PC-9 (cell line): Measurements from ENCODE around the gene FXYD3. TPM values are rescaled to one million over a fixed set of nuclear protein-coding genes. Genes with fewer than 3 reads are reported as not detected.

Experiments used
- BruUV-seq: library from RNA; stranded (reverse); fragments of 400-500 nt; replicated peaks from 2 replicates; lab custom pipeline; 2021; lab: Mats Ljungman, UMichigan
- CTCF ChIA-PET: fragments of 300-600 bp; sonication (Branson Sonifier 250); formaldehyde crosslinking; loops from one replicate; lab custom pipeline; 2022; ENCODE audit warnings: antibody characterized with exemption; lab: Charles Lee
- POLR2A ChIA-PET: fragments of 300-600 bp; sonication (Branson Sonifier 250); formaldehyde crosslinking; loops from one replicate; lab custom pipeline; 2022; ENCODE audit warnings: antibody characterized with exemption; ENCODE audit not compliant: unreplicated experiment; lab: Charles Lee
- DNase-seq, 2 experiments: peaks; one replicate each; pipeline versions ENCODE4 v3.0.0 to v3.0.0-alpha.2; 2015 to 2022; ENCODE audit warnings: mixed read lengths in 1 of 2
- H2AFZ ChIP-seq: fragments of 200-600 bp; sonication (generic); 2 replicates; pipeline ENCODE4 v1.8.1; 2017; ENCODE audit warnings: antibody characterized with exemption
- H3F3A ChIP-seq: fragments of 200-600 bp; sonication (generic); 2 replicates; pipeline ENCODE4 v1.8.1; 2017; ENCODE audit warnings: antibody characterized with exemption, mild to moderate bottlenecking, low read depth; ENCODE audit not compliant: insufficient read depth
- H3K27ac ChIP-seq: fragments of 200-600 bp; sonication (generic); 2 replicates; pipeline ENCODE4 v1.6.1; 2016; ENCODE audit warnings: mixed run types
- H3K27me3 ChIP-seq: fragments of 200-600 bp; sonication (generic); 2 replicates; pipeline ENCODE4 v1.6.1; 2016; ENCODE audit warnings: low read depth, mixed run types; ENCODE audit not compliant: insufficient read depth
- H3K36me3 ChIP-seq: fragments of 200-600 bp; sonication (generic); 2 replicates; pipeline ENCODE4 v1.6.1; 2016; ENCODE audit warnings: low read depth, mixed run types
- H3K4me1 ChIP-seq: fragments of 200-600 bp; sonication (generic); replicated peaks from 2 replicates; pipeline ENCODE4 v1.6.1; 2016; ENCODE audit warnings: mixed run types; ENCODE audit not compliant: insufficient read depth
- H3K4me2 ChIP-seq: fragments of 200-600 bp; sonication (generic); 2 replicates; pipeline ENCODE4 v1.6.1; 2017; ENCODE audit warnings: mixed run types
- H3K4me3 ChIP-seq: fragments of 200-600 bp; sonication (generic); 2 replicates; pipeline ENCODE4 v1.6.1; 2016; ENCODE audit warnings: mixed run types
- H3K79me2 ChIP-seq: fragments of 200-600 bp; sonication (generic); 2 replicates; pipeline ENCODE4 v1.6.1; 2017; ENCODE audit warnings: low read depth, mixed run types
- H3K9me2 ChIP-seq: fragments of 200-600 bp; sonication (generic); 2 replicates; pipeline ENCODE4 v1.8.1; 2017; ENCODE audit warnings: mild to moderate bottlenecking; ENCODE audit not compliant: insufficient read depth
- H3K9me3 ChIP-seq: fragments of 200-600 bp; sonication (generic); 2 replicates; pipeline ENCODE4 v1.8.1; 2016; ENCODE audit warnings: low read depth; ENCODE audit not compliant: insufficient read depth
- H4K20me1 ChIP-seq: fragments of 200-600 bp; sonication (generic); 2 replicates; pipeline ENCODE4 v1.8.1; 2017; ENCODE audit not compliant: insufficient read depth
- CTCF ChIP-seq: fragments of 200-600 bp; sonication (generic); conservative IDR thresholded peaks from 2 replicates; pipeline ENCODE4 v1.6.1; 2017; ENCODE audit warnings: mixed run types, antibody characterized with exemption, mild to moderate bottlenecking, moderate library complexity
- EZH2 ChIP-seq: fragments of 200-600 bp; sonication (generic); IDR thresholded peaks from 2 replicates; pipeline ENCODE4 v1.8.0; 2017; ENCODE audit warnings: antibody characterized with exemption, low read depth
- intact Hi-C: fragments of 100-400 bp; cut with micrococcal nuclease; formaldehyde crosslinking; loops from one replicate; pipeline ENCODE4 v1.10.0; 2022; ENCODE audit not compliant: unreplicated experiment
- total RNA-seq: library from RNA; stranded (reverse); gene quantifications from 2 replicates; pipeline ENCODE4 v1.2.3, GENCODE V29; 2021

The FXYD3 gene
- total RNA-seq, 1 experiment from 2014 or later = 287 TPM

- no peaks in the 10 kb centered on the region for H3K4me1 ChIP-seq
- H3K9me2 ChIP-seq = no peaks in the 10 kb centered on the region
- ChIA-PET POLR2A (no interaction called here), CTCF (no interaction called here)
- no peaks in the 10 kb centered on the region for H3K36me3 ChIP-seq
- peaks cover 6% of the 10 kb centered on the region; the same call in 1 of the 2 replicates for H3F3A ChIP-seq
- H3K79me2 ChIP-seq = no peaks in the 10 kb centered on the region
- H3K9me3 ChIP-seq = no peaks in the 10 kb centered on the region
- BruUV-seq = no TSS peak
- H3K27ac ChIP-seq = no peak overlapping the region
- H3K4me3 ChIP-seq = no peak overlapping the region
- H3K4me2 ChIP-seq = no peak overlapping the region
- H3K27me3 ChIP-seq = no peaks in the 10 kb centered on the region
- no peaks in the 10 kb centered on the region for H4K20me1 ChIP-seq
- TF ChIP-seq CTCF (no peak), EZH2 (no peak)
- no peak for DNase-seq
- intact Hi-C loops = no loop called here
- no peak overlapping the region for H2AFZ ChIP-seq
Observed at GRCh38 chr19:35093941-35094647, 21.5 kb upstream of the FXYD3 start.

- CTCF ChIA-PET = no interaction called here
- BruUV-seq = no TSS peak
- no peak for DNase-seq
Observed at GRCh38 chr19:35094656-35095055, 21.0 kb upstream of the FXYD3 start.

GRCh38 chr19:35095667-35096368 is 19.8 kb upstream of the FXYD3 start:
- CTCF ChIA-PET = interaction anchor here (0.5 kb wide), 1 partner anchor 739 kb away, joined by 4 read pairs; no protein-coding TSS in a partner anchor
- no peaks in the 10 kb centered on the region for H3K27me3 ChIP-seq
- H3K9me3 ChIP-seq = no peaks in the 10 kb centered on the region
- H3F3A ChIP-seq = peaks cover 3% of the 10 kb centered on the region; the same call in 1 of the 2 replicates
- no TSS peak for BruUV-seq
- no peak for DNase-seq
- POLR2A ChIA-PET = no interaction called here
- no peaks in the 10 kb centered on the region for H3K79me2 ChIP-seq
- intact Hi-C loops = no loop called here
- H3K4me1 ChIP-seq = no peaks in the 10 kb centered on the region
- TF ChIP-seq EZH2 (no peak), CTCF (no peak)
- no peak overlapping the region for H3K4me2 ChIP-seq
- H3K4me3 ChIP-seq = no peak overlapping the region
- H2AFZ ChIP-seq = no peak overlapping the region
- H3K27ac ChIP-seq = no peak overlapping the region
- H3K36me3 ChIP-seq = no peaks in the 10 kb centered on the region
- no peaks in the 10 kb centered on the region for H3K9me2 ChIP-seq
- H4K20me1 ChIP-seq = no peaks in the 10 kb centered on the region

More at GRCh38 chr19:35094656-35095055, 21.0 kb upstream of the FXYD3 start:
- TF ChIP-seq EZH2 = no peak
- TF ChIP-seq CTCF = no peak
- intact Hi-C loops = no loop called here
- H3K4me3 ChIP-seq = no peak overlapping the region
- no peaks in the 10 kb centered on the region for H4K20me1 ChIP-seq
- no peak overlapping the region for H3K4me2 ChIP-seq
- POLR2A ChIA-PET = no interaction called here
- no peaks in the 10 kb centered on the region for H3K27me3 ChIP-seq
- no peaks in the 10 kb centered on the region for H3K4me1 ChIP-seq
- no peaks in the 10 kb centered on the region for H3K36me3 ChIP-seq
- H3K79me2 ChIP-seq = no peaks in the 10 kb centered on the region
- peaks cover 5% of the 10 kb centered on the region; the same call in 1 of the 2 replicates for H3F3A ChIP-seq
- no peaks in the 10 kb centered on the region for H3K9me3 ChIP-seq
- no peaks in the 10 kb centered on the region for H3K9me2 ChIP-seq
- H3K27ac ChIP-seq = no peak overlapping the region
- no peak overlapping the region for H2AFZ ChIP-seq
